GM18498 (cell line): Measurements from ENCODE around the gene GTF3A.
A peak's percentile ranks its signal among the peaks of the same experiment; 100 is the strongest.

Experiments
- ATAC-seq: cut with Tn5 transposase; IDR thresholded peaks from one replicate; pipeline ENCODE4 v1.9.1; 2021; ENCODE audit warnings: mild to moderate bottlenecking, moderate library complexity; ENCODE audit not compliant: unreplicated experiment

GTF3A gene

DNA sequence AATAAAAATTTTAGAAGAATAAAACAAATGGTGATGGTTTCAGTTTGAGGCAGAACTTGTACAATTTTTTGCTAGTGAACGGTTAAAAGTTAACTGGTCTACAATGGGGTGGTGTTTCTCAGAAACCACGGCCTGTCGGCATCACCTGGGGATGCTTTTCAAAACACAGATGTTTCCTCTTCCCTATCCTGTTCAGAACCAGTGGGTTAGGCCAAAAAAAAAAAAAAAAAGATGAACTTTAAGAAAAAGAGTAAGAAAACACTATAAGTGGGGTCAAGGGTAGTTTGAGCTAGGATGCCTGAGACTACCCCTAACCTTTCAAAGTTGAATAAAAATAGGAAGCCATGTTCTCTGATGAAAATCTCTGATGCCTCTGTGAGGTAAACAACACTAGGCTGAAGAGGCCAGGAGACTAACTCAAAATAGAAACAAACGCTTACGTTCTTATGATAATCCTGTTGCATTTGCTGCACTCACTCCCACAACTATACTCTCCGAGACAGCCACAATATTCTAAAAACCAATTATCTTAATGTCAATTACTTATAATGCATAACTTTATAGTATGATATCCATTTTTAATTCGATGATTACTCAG is 22.7 kb downstream of the GTF3A start:
- no peak for ATAC-seq

DNA sequence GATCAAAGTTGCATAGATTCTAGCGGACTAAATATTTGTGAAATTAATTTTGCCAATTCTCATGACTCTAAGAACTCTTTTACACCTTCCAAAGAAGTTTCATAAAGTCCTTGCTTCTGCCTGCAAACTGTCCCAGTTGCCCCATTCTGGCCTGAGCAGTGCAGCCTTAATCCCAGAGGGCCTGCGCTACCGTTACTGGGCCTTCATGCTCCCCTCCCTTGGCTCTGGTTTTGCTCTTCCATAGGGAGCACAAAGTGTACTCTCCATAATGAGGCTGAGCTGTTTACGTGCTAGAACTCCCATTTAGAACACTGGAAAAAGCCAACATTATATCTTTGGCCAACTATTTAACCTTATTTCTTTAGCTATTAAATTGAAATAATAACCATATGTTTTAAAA is 23.9 kb downstream of the GTF3A start:
- ATAC-seq = no peak

DNA sequence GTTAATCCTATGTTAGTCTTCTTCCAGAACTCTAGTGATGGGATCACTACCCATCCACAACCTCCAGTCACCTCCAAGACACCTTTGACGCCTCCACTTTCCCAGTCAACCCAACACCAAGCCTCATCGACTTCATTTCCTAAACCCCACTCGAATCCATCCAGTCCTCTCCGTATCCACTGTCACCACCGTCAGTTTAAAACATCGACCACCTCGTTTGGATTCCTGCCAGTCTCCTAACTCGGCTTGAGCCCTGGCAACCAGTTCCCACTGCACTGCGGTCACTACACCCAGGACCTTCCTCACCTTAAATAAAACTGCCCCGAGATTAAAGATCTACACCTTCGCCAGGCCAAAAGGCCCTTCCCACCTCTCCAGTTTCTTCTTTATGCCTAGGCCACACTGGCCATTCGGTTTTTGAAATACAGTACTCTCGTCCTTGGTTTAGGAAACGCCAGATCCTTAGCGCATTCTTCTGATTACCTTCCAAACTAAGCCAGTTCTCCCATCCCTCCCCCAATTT is 24.7 kb downstream of the GTF3A start:
- ATAC-seq = no peak

DNA sequence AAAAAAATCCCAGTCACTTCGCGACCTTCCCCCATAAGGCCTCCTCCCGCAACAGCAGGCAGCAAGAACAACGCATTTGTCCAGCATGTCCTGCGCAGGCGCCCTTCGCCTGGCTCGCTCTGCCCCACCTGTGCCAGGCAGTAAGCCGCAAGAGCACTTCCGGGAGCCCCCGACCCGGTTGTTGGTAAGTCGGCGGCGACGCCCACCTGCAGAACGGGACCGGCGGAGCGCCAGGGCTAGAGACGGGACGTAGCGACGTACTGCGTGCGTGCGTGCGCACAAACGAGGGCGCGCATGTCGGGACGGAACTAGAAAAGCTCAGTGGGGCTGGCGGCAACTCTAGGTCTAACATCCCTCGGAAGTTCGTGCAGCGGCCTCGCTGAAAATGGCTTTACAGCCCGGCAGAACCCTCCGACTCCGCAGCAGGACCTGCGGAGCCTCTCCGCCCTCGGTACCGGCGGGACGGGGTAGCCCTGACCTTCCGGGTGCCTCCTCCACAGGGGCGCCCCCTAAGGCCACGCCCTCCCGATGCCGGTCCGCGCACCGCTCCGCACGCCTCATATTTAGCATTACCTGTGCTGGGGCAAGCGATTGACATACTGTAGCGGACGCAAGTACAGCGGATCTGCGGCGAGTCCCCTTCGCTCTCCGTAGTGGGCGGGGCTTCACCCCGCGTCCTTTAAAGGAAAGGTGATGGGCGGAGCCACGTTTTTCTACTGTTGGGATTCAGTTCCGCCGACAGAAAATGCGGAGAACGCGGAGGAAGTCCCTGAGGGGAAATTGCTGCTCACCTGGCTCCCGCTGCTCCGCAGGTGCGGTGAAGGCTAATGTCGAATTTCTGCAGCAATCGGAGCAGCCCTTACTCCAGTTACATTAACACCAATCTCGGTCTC is 25.8 kb downstream of the GTF3A start, which contains the start of gene MTIF3:
TSS of gene MTIF3 (minus strand) at position 629 of the 893 bp plus-strand sequence. CDS start 10,116 bp downstream, outside the sequence.
- ATAC-seq = peak; percentile 89

DNA sequence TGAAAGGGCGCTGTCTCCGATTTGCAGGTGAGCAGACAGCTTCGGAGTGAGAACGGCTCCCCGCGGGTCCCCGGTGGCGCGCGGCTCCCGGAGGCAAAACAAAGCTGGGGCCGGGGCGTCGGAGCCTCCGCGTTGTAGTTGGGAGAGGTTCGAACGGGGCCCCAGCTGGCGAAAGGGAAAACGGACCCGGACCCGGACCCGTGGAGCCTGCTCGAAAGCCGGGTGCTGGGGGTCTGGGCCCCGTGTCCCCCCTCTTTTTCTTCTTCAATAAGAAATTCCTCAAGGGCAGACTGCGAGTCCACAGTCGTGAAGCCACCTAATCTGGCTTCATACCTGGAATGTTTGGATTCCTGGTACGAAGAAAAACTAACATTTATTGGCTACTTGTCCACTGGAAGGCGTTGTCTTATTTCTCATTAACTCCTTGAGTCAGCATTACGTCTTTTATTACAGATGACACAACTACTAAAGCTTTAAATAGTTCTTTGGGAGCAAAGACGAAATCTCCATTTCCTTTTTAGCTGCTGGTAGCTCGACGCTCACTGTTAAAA is 26.6 kb downstream of the GTF3A start:
- no peak for ATAC-seq

DNA sequence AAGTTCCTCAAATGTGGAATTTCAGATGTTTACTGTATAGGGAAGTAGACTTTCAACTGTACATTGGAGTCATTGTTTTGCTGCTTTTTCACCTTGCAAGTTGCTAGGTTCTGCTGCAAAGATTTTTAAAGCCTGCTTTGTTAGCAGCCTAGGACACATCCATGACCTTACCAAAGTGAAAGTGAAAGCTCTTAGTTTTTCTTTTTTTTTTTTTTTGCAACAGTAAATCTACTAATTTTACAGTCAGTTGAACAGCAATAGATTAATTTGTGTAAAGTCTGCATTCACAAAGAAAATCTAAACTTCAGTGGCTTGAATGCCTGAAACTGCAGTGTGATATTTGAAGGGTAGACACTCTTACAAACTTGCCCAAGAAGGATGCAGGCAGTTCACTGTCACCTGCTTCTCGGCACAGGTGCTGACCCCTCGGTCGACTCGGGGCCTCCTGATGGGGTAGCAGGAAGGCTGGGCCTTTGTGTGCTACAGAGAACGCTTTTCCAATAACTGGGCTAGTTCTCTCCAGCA is 31.0 kb downstream of the GTF3A start:
- no peak for ATAC-seq

DNA sequence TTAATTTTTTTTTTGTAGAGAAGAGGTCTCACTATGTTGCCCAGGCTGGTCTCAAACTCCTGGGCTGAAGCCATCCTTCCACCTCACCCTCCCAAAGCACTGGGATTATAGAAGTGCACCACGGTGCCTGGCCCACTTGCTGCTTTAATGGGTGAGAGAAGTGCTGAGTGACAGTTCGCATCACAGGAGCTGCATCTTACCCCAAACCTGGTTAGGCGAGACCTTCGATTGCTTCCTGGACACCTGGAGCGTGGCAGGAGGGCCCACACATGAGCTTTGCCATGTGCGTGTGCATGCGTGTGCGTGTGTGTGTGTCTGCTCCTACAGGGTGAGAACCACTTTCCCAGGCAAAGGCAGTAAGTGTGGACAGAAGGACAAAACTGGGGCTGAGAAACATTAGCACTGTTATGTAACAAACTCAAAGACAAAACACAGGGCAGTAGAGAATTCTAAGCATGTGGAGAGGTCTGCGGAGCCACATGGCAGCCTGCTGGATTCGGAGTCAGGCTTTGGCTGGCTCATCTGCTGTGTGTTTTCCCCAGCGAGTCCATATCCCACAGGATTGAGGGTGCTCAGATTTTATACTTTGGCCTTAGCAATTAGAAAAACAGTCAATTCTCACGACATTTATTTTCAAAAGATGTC is 37.6 kb downstream of the GTF3A start:
- ATAC-seq = no peak

DNA sequence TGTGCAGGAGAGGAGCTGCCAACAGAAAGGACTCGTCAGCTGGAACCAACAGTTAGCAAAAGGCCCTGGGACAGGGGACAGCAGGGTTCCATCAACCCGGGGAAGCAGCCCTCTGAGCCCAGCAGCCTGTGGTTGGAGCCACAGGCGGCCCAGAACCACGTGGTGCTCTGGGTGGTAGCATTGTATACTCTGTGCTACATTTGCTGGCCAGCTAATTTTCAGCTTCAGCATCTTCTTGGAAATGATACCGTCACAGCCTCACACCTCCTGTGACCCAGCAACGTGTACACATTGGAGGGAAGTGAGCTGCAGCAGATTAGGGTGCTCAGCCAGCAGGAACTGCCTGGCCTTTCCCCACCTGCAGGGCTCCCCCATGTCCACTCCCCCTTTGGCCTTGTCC is 39.1 kb downstream of the GTF3A start:
- no peak for ATAC-seq

DNA sequence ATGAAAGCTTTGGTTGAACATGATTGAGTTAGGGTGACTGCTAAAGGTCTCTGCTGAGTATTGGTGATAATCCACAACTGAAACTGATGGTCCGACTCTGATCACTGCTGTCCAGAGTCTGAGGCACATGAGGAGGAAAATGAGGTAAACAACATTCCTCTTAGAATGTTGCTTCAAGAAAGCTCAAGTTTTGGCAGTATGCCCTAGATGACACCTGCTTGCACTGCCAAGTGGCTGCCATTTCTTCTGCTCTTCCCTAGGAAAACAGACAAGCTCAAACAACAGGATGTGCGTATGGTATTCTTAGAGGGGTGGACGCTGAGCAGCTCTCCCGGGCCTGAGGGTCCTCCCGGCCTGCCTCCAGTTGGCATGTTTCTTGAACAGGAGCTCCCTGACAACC is 41.2 kb downstream of the GTF3A start:
- no peak for ATAC-seq

DNA sequence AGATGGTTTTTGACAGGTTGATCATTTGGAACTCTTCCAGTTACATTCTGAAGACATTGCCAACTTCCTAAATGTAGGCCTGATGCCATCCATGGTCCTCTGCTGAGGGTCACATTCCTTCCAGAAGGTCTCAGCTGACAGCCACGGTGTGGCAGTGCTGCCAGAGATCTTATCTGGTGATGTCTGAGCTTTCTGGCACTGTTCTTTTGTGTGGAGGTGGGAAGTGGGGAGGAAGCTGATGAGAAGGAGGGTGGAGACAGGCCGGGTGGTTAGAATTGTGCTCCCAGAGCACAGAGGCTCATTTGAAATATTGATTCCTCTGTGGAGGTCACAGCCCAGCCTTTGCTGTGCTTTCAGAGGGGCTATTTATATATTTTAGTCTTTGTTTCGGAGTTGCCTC is 42.1 kb downstream of the GTF3A start:
- ATAC-seq = no peak

DNA sequence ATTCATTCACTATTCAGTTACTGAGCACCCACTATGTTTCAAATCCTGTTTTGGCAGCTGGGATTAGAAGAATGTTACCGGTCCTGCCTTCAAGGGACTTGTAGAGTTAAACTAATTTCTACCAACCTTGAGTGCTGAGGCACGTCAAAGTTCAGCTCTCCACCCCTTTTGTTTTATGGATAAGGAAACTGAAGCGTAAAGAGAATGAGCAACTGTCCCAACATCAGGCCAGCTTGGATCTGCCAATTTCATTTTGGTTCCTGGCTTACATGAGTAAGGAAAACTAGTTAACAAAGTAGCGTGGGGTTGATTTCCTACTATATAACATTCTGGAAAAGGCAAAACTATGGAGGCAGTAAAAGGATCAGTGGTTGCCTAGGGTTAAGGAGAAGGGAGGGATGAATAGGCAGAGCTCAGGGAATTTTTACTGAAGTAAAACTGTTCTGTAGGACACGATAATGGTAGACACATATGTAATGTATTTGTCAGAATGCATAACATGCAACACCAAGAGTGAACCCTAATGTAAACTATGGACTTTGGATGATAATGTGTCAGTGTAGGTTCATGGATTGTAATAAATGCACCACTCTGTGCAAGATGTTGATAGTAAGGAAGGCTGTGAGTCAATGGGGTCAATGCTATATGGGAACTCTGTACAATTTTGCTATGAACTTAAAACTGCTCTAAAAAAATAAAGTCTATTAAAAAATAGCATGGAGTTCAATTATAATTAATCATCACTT is 45.8 kb downstream of the GTF3A start:
- ATAC-seq = no peak

DNA sequence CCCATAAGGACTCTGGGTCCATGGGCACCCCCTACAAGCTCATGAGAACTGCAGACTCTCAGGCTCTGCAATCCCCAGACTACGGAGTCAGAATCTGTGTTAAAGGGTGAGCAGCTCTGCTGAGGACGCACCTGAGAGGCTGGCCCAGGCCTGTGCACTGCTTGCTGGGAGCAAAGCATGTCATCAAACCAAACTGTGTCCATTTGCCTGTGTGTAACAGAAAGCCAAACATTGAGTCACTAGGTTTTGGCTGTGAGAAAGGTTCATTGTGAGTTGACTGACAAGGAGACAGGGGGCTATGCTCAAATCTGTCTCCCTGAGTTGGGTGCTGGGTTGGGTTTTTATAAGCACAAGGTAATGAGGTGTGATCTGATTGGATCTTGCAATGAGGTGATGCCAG is 48.0 kb downstream of the GTF3A start:
- no peak for ATAC-seq

DNA sequence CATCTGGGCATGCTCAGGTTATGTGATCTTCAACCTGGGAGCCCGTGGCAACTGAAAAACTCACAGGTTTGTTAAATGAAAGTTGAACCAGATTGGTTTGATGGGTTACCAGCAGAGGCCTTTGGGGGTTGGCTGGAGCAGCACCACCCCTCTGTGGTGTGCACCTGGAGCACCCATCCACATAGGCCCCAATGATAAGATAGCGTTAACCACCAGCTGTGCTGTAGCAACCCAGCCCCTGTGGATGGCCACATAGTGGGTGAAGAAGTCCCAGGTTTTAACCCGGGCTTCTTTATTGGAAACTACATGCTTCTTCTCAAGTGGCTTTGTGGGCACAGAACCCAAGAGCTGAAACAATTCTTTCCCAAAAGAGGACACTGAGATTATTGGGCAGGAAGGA is 48.5 kb downstream of the GTF3A start:
- ATAC-seq = no peak

DNA sequence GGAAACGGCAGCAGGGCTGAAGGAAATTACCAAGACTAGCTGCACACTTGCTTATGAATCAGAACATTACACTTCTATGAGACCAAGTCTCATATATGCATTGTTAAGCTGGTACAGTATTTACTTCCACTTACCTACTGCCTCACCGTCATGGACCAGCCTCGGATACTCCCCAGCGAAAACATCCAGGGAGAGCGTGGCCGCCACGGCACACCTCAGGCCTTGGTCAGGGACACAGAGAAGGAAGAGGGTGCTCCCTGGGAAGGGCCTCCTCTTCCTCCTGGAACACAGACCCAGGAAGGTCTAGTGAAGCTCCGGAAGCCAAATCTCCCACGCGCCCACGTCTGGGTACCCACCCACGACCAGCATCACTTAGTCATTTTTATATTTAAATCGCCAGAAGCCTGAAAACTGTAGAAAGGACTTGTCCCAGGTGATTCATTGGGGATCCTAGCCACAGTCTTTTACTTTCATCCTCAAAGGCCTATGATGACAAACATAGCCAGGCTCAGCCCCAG is 50.4 kb downstream of the GTF3A start:
- no peak for ATAC-seq

DNA sequence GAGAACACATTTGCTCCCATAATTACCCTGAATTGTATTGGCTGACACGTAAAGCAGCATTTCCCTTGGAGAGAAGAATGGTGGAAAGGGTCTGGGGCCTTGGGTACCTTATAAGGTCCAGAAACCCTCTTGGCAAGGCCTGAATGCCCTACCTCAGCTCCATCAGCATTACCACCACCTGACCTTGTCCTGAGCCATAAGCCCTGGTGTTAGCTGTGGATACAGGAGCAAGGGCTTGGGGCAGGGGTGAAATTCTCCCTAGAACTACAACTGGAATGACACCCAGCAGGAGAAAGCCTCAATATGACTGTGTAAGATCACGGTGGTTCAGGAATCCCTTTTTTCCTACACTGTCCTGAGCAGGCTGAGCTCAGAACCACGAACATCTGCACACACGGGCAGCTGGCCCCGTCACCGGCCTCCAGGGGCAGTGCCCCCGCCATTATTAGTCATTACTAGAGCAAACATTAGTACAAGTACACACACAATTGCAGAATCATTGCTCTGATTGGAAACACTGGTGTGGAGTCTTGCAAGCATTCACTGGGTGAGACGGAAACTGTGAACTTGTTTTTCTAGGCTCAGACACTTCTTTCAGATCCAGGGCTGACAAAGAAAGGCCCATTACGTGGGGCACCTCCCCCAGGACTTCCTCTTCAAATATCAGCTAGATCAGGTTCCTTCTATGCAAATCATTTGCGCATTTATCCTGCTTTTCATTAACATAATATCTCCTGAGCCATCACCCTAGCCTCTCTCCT is 52.7 kb downstream of the GTF3A start:
- peak; percentile 70 for ATAC-seq

DNA sequence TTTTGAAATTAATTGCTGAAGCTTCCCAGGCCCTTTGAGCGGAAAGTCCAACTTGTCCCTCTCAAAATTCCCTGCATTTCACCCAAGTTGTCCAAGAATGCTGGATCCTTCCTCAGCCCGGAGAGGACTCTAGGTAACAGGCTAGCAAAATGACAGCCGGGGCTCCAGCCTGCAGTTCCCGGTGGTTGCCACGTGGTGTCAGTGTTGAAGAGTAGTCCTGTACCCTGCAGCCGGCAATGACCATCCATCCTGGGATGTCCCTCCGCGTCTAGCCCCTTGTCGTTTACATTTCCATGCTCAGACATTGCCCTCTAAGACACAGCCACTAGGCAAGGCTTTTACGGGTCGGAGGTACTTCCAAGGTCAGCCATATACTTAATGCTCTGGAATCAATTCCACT is 57.3 kb downstream of the GTF3A start:
- ATAC-seq = no peak

DNA sequence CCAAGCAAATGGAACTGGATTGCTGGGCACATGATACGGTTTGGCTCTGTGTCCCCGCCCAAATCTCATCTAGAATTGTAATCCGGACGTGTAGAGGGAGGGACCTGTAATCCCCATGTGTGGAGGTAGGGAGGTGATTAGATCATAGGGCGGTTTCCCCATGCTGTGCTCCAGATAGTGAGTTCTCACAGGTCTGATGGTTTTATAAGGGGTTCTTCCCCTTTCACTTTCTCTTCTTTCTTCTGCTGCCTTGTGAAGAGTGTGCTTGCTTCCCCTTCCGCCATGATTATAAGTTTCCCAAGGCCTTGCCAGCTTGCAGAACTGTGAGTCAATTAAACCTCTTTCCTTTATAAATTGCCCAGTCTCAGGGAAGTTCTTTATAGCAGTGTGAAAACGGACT is 58.6 kb downstream of the GTF3A start:
- peak; percentile 95 for ATAC-seq

DNA sequence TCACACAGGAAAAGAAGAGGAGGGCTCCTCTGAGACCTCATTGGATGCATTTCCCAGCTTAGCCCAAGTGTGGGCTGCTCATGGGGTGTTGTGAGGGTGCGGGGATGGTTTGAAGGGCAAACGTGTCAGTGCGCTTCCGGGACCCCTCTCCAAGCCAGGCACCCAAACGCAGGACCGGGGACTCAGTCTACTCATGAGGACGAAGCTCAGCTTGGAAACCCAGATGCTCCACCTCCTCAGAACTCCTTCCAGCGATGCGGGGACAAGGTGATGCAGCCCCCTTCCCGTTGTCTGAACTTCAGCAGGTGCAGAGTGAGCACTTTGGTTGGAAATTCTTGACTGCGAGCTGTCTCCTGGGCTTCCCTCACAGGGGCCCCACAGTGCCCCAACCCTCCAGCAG is 59.0 kb downstream of the GTF3A start:
- peak; percentile 3 for ATAC-seq
